Sigmoid colon (tissue), 4 donors: ENCODE data around the gene PPP1R12B.
"Not testable (repeated sequence)": the region's sequence is repeated elsewhere in the genome, so short reads cannot be mapped to it uniquely, and the experiment has no call there.

Experiments
- EP300 ChIP-seq, 4 donors: sonication (generic); formaldehyde crosslinking; IDR thresholded peaks; one replicate each; pipeline ENCODE4 v1.6.1; 2017; ENCODE audit warnings: antibody characterized with exemption in 4 of 4
- POLR2A ChIP-seq, 2 donors: fragments of 450-650 bp; IDR thresholded peaks; one replicate each; pipeline ENCODE4 v1.6.1; 2016; ENCODE audit warnings: antibody characterized with exemption in 2 of 2, mild to moderate bottlenecking in 2 of 2, moderate library complexity in 2 of 2
- POLR2AphosphoS5 ChIP-seq, 4 donors: sonication (generic); formaldehyde crosslinking; IDR thresholded peaks; one replicate each; pipeline ENCODE4 v1.6.1; 2017; ENCODE audit warnings: antibody characterized with exemption in 4 of 4
- TF ChIP-seq, protein P1 (sequence below), 4 experiments: fragments of 450-650 bp in 3 of 4; fragments of 200-600 bp in 1 of 4; IDR thresholded peaks; one replicate each; pipeline ENCODE4 v1.5.1; 2016 to 2019; ENCODE audit warnings: antibody characterized with exemption in 4 of 4, mild to moderate bottlenecking in 3 of 4, moderate library complexity in 2 of 4

DNA sequence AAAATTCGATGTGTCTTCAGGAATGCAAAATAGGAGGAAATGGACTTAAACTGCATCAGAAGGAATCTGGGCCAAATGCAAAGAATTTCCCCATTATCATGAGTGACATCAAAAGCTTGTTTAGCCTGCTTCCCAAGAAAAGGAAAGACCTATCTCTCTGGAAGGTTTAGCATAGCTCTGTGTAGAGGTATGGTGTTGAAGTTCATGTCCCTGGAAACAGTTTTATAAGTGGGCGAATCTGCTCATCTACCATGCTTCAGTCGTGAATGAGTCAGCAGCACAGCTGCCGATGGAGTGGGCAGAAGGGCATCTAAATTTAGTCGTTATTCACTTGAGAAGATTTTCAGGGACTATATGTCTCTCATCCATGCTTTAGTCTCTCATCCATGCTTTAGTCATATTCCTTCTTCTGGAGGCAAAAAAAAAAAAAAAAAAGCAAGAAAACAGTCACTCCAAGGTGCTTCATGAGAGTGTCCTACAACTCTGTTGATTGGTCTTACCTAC is 62.4 kb downstream of the PPP1R12B start:
- TF ChIP-seq, protein P1, sequence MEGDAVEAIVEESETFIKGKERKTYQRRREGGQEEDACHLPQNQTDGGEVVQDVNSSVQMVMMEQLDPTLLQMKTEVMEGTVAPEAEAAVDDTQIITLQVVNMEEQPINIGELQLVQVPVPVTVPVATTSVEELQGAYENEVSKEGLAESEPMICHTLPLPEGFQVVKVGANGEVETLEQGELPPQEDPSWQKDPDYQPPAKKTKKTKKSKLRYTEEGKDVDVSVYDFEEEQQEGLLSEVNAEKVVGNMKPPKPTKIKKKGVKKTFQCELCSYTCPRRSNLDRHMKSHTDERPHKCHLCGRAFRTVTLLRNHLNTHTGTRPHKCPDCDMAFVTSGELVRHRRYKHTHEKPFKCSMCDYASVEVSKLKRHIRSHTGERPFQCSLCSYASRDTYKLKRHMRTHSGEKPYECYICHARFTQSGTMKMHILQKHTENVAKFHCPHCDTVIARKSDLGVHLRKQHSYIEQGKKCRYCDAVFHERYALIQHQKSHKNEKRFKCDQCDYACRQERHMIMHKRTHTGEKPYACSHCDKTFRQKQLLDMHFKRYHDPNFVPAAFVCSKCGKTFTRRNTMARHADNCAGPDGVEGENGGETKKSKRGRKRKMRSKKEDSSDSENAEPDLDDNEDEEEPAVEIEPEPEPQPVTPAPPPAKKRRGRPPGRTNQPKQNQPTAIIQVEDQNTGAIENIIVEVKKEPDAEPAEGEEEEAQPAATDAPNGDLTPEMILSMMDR (IDR thresholded peaks at IDR 0.05), result not testable (repeated sequence)
- TF ChIP-seq POLR2A, EP300, POLR2AphosphoS5 (IDR thresholded peaks at IDR 0.05): not testable (repeated sequence)
